AML-193 (cell line): ENCODE data around the gene XAB2.
"Not testable (repeated sequence)": the region's sequence is repeated elsewhere in the genome, so short reads cannot be mapped to it uniquely, and the experiment has no call there.

Experiments used
- DNase-seq, 2 experiments: peaks; one replicate each; lab custom pipeline; 2025; lab: John Stamatoyannopoulos, UW

XAB2 gene

GRCh38 chr19:7577422-7577821, 51.9 kb downstream of the XAB2 start:
- not testable (repeated sequence) for DNase-seq

GRCh38 chr19:7575434-7576040, 53.8 kb downstream of the XAB2 start:
- DNase-seq = no peak

- no peak for DNase-seq
Observed at GRCh38 chr19:7570761-7571160, 58.6 kb downstream of the XAB2 start.
